ENCODE measurements around the gene AK4. TPM values are rescaled to one million over a fixed set of nuclear protein-coding genes. Genes with fewer than 3 reads are reported as not detected.

AK4 gene
- total RNA-seq, 1 experiment from 2014 or later: 180 TPM

DNA sequence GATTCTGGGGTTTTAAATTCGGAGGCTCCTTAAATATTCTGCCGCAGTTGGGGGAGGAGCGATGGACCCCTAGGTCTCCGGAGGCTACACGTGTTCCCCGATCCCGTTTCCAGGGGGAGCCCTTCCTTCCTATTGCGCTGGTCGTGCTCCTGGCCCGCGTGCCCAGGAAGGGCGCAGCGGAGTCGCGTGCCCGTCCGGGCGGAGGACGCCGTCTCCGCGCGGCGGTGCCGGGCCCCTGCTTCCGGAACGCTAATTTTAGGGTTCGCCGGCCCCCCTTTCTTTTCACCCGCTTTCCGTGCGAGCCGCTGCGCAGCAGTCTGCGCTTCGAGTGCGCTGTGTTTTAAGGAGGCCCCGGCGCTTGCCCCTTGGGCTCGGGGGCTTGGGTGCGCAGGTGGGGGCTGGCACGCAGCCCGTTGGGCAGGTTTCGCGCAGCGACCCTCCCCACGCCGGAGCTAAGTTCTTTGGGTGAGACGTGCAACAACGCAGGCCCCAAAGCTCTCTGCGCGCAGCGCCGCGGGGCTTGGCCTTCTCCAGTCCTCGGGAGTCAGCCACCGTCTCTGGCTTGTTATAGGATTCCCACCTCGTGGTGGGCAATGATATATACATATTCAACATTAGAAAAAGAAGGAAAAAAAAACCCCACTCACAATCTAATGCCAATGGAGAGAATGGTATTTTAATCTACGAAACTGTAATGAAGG is 117.8 kb downstream of the AK4 start (continued):
- TF ChIP-seq, protein P1, sequence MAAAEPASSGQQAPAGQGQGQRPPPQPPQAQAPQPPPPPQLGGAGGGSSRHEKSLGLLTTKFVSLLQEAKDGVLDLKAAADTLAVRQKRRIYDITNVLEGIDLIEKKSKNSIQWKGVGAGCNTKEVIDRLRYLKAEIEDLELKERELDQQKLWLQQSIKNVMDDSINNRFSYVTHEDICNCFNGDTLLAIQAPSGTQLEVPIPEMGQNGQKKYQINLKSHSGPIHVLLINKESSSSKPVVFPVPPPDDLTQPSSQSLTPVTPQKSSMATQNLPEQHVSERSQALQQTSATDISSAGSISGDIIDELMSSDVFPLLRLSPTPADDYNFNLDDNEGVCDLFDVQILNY (CRISPR knock-in tag; IDR thresholded peaks at IDR 0.05): peak; percentile 50; the same call in 1 of the 2 replicates
- TF ChIP-seq ZNF138 (CRISPR knock-in tag; conservative IDR thresholded peaks at IDR 0.05): no peak; the same call in 1 of the 2 replicates
- 0 out of 2 replicates have a peak, but pooled peaks have one; percentile 56 for TF ChIP-seq ZNF317 (CRISPR knock-in tag; IDR thresholded peaks at IDR 0.05; ENCODE audit: borderline replicate concordance, low read depth)
- peak; percentile 59 for TF ChIP-seq MYBL2 (CRISPR knock-in tag; IDR thresholded peaks at IDR 0.05)
- TF ChIP-seq ZNF263 (CRISPR knock-in tag; IDR thresholded peaks at IDR 0.05; ENCODE audit: low read depth): no peak
- TF ChIP-seq TP53 (CRISPR knock-in tag; IDR thresholded peaks at IDR 0.05): peak; percentile 40; the same call in 1 of the 2 replicates
- peak; percentile 88 for TF ChIP-seq SMAD3 (CRISPR knock-in tag; IDR thresholded peaks at IDR 0.05; ENCODE audit: borderline replicate concordance)
- peak; percentile 65; the same call in 1 of the 2 replicates for TF ChIP-seq CREB1 (CRISPR knock-in tag; IDR thresholded peaks at IDR 0.05)
- peak; percentile 95 for TF ChIP-seq FOXP1 (CRISPR knock-in tag; IDR thresholded peaks at IDR 0.05; ENCODE audit: borderline replicate concordance)
- TF ChIP-seq, protein P2, sequence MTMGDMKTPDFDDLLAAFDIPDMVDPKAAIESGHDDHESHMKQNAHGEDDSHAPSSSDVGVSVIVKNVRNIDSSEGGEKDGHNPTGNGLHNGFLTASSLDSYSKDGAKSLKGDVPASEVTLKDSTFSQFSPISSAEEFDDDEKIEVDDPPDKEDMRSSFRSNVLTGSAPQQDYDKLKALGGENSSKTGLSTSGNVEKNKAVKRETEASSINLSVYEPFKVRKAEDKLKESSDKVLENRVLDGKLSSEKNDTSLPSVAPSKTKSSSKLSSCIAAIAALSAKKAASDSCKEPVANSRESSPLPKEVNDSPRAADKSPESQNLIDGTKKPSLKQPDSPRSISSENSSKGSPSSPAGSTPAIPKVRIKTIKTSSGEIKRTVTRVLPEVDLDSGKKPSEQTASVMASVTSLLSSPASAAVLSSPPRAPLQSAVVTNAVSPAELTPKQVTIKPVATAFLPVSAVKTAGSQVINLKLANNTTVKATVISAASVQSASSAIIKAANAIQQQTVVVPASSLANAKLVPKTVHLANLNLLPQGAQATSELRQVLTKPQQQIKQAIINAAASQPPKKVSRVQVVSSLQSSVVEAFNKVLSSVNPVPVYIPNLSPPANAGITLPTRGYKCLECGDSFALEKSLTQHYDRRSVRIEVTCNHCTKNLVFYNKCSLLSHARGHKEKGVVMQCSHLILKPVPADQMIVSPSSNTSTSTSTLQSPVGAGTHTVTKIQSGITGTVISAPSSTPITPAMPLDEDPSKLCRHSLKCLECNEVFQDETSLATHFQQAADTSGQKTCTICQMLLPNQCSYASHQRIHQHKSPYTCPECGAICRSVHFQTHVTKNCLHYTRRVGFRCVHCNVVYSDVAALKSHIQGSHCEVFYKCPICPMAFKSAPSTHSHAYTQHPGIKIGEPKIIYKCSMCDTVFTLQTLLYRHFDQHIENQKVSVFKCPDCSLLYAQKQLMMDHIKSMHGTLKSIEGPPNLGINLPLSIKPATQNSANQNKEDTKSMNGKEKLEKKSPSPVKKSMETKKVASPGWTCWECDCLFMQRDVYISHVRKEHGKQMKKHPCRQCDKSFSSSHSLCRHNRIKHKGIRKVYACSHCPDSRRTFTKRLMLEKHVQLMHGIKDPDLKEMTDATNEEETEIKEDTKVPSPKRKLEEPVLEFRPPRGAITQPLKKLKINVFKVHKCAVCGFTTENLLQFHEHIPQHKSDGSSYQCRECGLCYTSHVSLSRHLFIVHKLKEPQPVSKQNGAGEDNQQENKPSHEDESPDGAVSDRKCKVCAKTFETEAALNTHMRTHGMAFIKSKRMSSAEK (CRISPR knock-in tag; IDR thresholded peaks at IDR 0.05; ENCODE audit: borderline replicate concordance): no peak
- peak; percentile 42; the same call in 1 of the 2 replicates for TF ChIP-seq NFE2L1 (CRISPR knock-in tag; IDR thresholded peaks at IDR 0.05)
- TF ChIP-seq JAZF1 (CRISPR knock-in tag; IDR thresholded peaks at IDR 0.05): no peak
- TF ChIP-seq, protein P3, sequence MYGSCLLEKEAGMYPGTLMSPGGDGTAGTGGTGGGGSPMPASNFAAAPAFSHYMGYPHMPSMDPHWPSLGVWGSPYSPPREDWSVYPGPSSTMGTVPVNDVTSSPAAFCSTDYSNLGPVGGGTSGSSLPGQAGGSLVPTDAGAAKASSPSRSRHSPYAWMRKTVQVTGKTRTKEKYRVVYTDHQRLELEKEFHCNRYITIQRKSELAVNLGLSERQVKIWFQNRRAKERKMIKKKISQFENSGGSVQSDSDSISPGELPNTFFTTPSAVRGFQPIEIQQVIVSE (CRISPR knock-in tag; IDR thresholded peaks at IDR 0.05; ENCODE audit: borderline replicate concordance): no peak
- TF ChIP-seq, protein P4, sequence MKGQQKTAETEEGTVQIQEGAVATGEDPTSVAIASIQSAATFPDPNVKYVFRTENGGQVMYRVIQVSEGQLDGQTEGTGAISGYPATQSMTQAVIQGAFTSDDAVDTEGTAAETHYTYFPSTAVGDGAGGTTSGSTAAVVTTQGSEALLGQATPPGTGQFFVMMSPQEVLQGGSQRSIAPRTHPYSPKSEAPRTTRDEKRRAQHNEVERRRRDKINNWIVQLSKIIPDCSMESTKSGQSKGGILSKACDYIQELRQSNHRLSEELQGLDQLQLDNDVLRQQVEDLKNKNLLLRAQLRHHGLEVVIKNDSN (CRISPR knock-in tag; IDR thresholded peaks at IDR 0.05): peak; percentile 76
- no peak for TF ChIP-seq KAT7 (CRISPR knock-in tag; IDR thresholded peaks at IDR 0.05; ENCODE audit: borderline replicate concordance)
- TF ChIP-seq RELA (CRISPR knock-in tag; IDR thresholded peaks at IDR 0.05; ENCODE audit: borderline replicate concordance): peak; percentile 88; the same call in 1 of the 2 replicates
- TF ChIP-seq, protein P5, sequence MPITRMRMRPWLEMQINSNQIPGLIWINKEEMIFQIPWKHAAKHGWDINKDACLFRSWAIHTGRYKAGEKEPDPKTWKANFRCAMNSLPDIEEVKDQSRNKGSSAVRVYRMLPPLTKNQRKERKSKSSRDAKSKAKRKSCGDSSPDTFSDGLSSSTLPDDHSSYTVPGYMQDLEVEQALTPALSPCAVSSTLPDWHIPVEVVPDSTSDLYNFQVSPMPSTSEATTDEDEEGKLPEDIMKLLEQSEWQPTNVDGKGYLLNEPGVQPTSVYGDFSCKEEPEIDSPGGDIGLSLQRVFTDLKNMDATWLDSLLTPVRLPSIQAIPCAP (CRISPR knock-in tag; IDR thresholded peaks at IDR 0.05): no peak
- TF ChIP-seq CBFB (CRISPR knock-in tag; IDR thresholded peaks at IDR 0.05; ENCODE audit: low read depth): no peak
- peak; percentile 84; the same call in 1 of the 2 replicates for TF ChIP-seq ZNF219 (CRISPR knock-in tag; IDR thresholded peaks at IDR 0.05; ENCODE audit: borderline replicate concordance)
- TF ChIP-seq, protein P6, sequence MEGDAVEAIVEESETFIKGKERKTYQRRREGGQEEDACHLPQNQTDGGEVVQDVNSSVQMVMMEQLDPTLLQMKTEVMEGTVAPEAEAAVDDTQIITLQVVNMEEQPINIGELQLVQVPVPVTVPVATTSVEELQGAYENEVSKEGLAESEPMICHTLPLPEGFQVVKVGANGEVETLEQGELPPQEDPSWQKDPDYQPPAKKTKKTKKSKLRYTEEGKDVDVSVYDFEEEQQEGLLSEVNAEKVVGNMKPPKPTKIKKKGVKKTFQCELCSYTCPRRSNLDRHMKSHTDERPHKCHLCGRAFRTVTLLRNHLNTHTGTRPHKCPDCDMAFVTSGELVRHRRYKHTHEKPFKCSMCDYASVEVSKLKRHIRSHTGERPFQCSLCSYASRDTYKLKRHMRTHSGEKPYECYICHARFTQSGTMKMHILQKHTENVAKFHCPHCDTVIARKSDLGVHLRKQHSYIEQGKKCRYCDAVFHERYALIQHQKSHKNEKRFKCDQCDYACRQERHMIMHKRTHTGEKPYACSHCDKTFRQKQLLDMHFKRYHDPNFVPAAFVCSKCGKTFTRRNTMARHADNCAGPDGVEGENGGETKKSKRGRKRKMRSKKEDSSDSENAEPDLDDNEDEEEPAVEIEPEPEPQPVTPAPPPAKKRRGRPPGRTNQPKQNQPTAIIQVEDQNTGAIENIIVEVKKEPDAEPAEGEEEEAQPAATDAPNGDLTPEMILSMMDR (IDR thresholded peaks at IDR 0.05): no peak
- TF ChIP-seq ZNF416 (CRISPR knock-in tag; IDR thresholded peaks at IDR 0.05): 0 out of 2 replicates have a peak, but pooled peaks have one; percentile 30
- TF ChIP-seq CREM (CRISPR knock-in tag; IDR thresholded peaks at IDR 0.05): 0 out of 2 replicates have a peak, but pooled peaks have one; percentile 45
- peak; percentile 61; the same call in 1 of the 2 replicates for TF ChIP-seq ZBTB21 (CRISPR knock-in tag; IDR thresholded peaks at IDR 0.05; ENCODE audit: borderline replicate concordance)
- TF ChIP-seq TEAD4 (CRISPR knock-in tag; IDR thresholded peaks at IDR 0.05): peak; percentile 72; the same call in 1 of the 2 replicates
- no peak for TF ChIP-seq ZNF121 (CRISPR knock-in tag; IDR thresholded peaks at IDR 0.05)
- TF ChIP-seq IRF2 (CRISPR knock-in tag; IDR thresholded peaks at IDR 0.05; ENCODE audit: borderline replicate concordance, low read depth): no peak
- no peak for TF ChIP-seq EMX1 (CRISPR knock-in tag; IDR thresholded peaks at IDR 0.05)
- peak; percentile 69 for TF ChIP-seq FOXK1 (CRISPR knock-in tag; IDR thresholded peaks at IDR 0.05)
- no peak for TF ChIP-seq OVOL2 (CRISPR knock-in tag; IDR thresholded peaks at IDR 0.05; ENCODE audit: borderline replicate concordance)
